ENCODE results near the gene PDZD7. TPM values are rescaled to one million over a fixed set of nuclear protein-coding genes. Genes with fewer than 3 reads are reported as not detected.

PDZD7 gene
- total and polyA plus RNA-seq, 9 of the 15 experiments (the other 6 are each of a cell fraction or from before 2014, with no cell fraction given), result 0.04 to 0.24 (median 0.08) TPM; not detected in 3

GRCh38 chr10:100996678-100997359 lies 34.1 kb downstream of the PDZD7 start:
- CTCF ChIA-PET (ENCODE audit: low intra/inter-chr PET ratio), result interaction anchor here (9.3 kb wide), 1 partner anchor 16 kb away, joined by 150 read pairs; no protein-coding TSS in a partner anchor
- BruUV-seq (replicated peaks), result TSS peak; percentile 54
- Histone ChIP-seq H3K27me3 (ENCODE audit: control insufficient read depth in 2 of 2, insufficient read depth in 2 of 2, low read length in 2 of 2) (no peaks in the 10 kb centered on the region), H3K4me3 (peak overlapping the region; percentile 76), H3K9ac (ENCODE audit: insufficient read depth in 1 of 2, low read depth in 2 of 2, low read length in 2 of 2) (peak overlapping the region; percentile 85 to 90), H4K20me1 (replicated peaks; ENCODE audit: control insufficient read depth, insufficient read depth, low read length) (no peaks in the 10 kb centered on the region), H3K4me1 (replicated peaks in 1 of 2; ENCODE audit: control insufficient read depth in 2 of 2, insufficient read depth in 2 of 2, low read length in 2 of 2) (peaks cover 26 to 65% of the 10 kb centered on the region in 2 experiments; a peak in 4 of 5 replicates), H3K9me3 (replicated peaks; ENCODE audit: control insufficient read depth, insufficient read depth, low read depth, low read length) (no peaks in the 10 kb centered on the region), H3K79me2 (ENCODE audit: control insufficient read depth, insufficient read depth, low read length) (peaks cover 51% of the 10 kb centered on the region), H2AFZ (ENCODE audit: low read depth, low read length) (peak overlapping the region; percentile 63), H3K9me1 (ENCODE audit: control insufficient read depth, insufficient read depth, low read length) (no peaks in the 10 kb centered on the region), H3K4me2 (ENCODE audit: insufficient read depth, low read length) (peak overlapping the region; percentile 100), H3K27ac (ENCODE audit: extremely low read depth, low read depth, low read length) (peak overlapping the region; percentile 93), H3K36me3 (ENCODE audit: control insufficient read depth, insufficient read depth, low read length) (peaks cover 26% of the 10 kb centered on the region; the same call in 2 of the 3 replicates)
- ATAC-seq (peak; percentile 29), DNase-seq (ENCODE audit: extremely low read depth in 1 of 4, low spot score in 3 of 4) (peak; percentile 39 to 72 (median 65)), FAIRE-seq (no peak)
- 10% methylated on average over 11 of the region's 46 CpGs for WGBS (ENCODE audit: insufficient coverage, low coverage, missing lambda C conversion rate)
- intact Hi-C loops (cut with micrococcal nuclease), result no loop called here
- POLR2A ChIA-PET, result no interaction called here
- in situ Hi-C loops (cut with MboI), result loop anchor here (25.0 kb wide), 1 partner anchor 1040 kb away; no protein-coding TSS in a partner anchor
- TF ChIP-seq TCF7L2 (IDR thresholded peaks at IDR 0.05; ENCODE audit: low read depth, low read length) (no peak), ZNF41 (CRISPR knock-in tag; conservative IDR thresholded peaks at IDR 0.05) (no peak), BCOR (IDR thresholded peaks at IDR 0.05) (no peak), AFF1 (IDR thresholded peaks at IDR 0.05; ENCODE audit: low read depth in 1 of 2, partially characterized antibody in 2 of 2) (no peak), KDM4B (IDR thresholded peaks at IDR 0.05; ENCODE audit: borderline replicate concordance in 2 of 2, low read depth in 1 of 2) (no peak), BDP1 (IDR thresholded peaks at IDR 0.05; ENCODE audit: insufficient read depth, insufficient read length) (no peak), PURB (CRISPR knock-in tag; IDR thresholded peaks at IDR 0.05; ENCODE audit: low read depth) (no peak), HNRNPLL (IDR thresholded peaks at IDR 0.05; ENCODE audit: low read depth, low read length, poor library complexity, severe bottlenecking) (peak; percentile 20), GMEB1 (CRISPR knock-in tag; IDR thresholded peaks at IDR 0.05) (no peak), ZBTB5 (IDR thresholded peaks at IDR 0.05) (no peak), PTBP1 (IDR thresholded peaks at IDR 0.05; ENCODE audit: low read depth, low read length) (no peak), KDM1A (IDR thresholded peaks at IDR 0.05) (no peak), DIDO1 (tag; IDR thresholded peaks at IDR 0.05; ENCODE audit: low read depth) (no peak), STAT5B (CRISPR knock-in tag; IDR thresholded peaks at IDR 0.05) (no peak), SMARCA4 (IDR thresholded peaks at IDR 0.05) (no peak)
